GM10266 (cell line): ENCODE data around the gene OR13C2.

Source experiments
- DNase-seq: peaks from one replicate; pipeline ENCODE4 v3.0.0; 2012; ENCODE audit errors: extremely low spot score
- CTCF ChIP-seq: IDR thresholded peaks from 2 replicates; pipeline ENCODE4 v1.5.1; 2012; ENCODE audit warnings: mild to moderate bottlenecking, low read depth; ENCODE audit not compliant: control insufficient read depth, insufficient read depth; ENCODE audit errors: missing control alignments

OR13C2 gene

DNA sequence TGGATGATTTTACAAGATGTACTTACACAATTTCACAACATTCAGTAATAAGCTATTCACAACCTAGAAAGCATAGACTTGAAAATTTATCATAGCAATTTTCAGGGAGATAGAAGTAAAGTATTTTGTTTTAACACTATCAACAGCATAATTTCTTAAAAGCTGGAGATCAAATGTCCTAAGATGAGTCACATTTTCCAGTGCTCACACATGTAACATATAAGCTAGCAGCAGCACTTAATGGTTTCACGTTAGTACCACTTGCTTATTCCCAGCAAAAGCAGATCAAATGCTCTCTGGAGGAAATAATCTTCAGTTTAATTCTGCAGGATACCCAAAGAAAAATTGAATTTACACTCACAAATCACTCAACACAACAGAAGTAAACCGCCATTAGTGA lies 30.0 kb downstream of the OR13C2 start:
- no peak for TF ChIP-seq CTCF
- DNase-seq: no peak

DNA sequence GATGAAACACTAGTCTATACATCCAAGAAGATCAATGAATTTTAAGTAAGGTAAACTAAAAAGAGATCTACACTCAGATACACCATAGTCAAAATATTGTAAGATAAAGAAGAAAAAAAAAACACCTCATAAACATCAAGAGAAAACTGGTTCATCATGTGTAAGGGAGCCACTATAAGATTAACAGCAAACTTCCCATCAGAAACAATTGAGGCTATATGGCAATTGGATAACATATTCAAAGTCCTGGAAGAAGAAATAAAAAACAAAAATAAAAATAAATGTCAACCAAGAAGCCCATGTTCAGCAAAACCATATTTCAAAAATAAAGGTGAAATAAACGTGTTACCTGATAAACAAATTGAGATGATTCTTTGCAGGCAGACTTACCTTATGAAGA lies 32.8 kb downstream of the OR13C2 start:
- no peak for TF ChIP-seq CTCF
- no peak for DNase-seq

DNA sequence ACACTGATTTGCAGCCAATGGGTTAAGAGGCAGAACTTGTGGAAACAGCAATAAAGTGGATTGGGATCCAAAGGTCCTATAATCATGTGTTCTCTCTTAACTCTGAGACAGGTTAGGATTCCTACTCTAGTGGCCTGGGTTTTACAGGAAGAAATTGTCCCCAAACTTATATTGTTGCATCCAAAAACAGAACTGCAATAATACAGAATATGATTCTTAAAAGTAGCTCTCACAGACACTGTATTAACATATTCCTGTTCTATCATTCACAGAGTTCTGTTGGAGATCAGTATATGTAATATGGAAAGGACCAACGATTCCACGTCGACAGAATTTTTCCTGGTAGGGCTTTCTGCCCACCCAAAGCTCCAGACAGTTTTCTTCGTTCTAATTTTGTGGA lies 36.6 kb downstream of the OR13C2 start, which contains the start of gene OR13C8:
Gene OR13C8, plus strand, starts transcription at position 301 of the 400 bp plus-strand sequence. Its CDS starts 0 bp downstream, at position 301.
- TF ChIP-seq CTCF: no peak
- DNase-seq: no peak

DNA sequence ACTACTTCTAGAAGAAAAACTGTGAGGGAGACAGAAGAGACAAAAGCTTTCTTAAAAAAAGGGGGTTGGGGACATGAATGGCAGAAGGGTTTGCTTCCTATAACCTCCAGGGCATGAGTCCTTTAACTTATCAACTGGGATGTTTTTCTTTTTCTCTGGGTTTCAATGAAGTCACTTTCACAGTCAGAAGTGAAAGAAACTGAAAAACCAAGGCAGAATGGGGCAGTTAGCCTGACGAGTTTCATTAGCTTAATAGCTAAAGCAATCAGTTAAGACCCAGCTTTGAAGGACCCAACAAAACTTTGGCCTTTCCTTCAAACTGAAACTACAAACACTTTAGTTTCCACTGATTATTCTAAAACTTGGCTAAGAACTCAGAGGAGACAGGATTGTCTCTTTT lies 41.1 kb downstream of the OR13C2 start:
- no peak for DNase-seq
- no peak for TF ChIP-seq CTCF

DNA sequence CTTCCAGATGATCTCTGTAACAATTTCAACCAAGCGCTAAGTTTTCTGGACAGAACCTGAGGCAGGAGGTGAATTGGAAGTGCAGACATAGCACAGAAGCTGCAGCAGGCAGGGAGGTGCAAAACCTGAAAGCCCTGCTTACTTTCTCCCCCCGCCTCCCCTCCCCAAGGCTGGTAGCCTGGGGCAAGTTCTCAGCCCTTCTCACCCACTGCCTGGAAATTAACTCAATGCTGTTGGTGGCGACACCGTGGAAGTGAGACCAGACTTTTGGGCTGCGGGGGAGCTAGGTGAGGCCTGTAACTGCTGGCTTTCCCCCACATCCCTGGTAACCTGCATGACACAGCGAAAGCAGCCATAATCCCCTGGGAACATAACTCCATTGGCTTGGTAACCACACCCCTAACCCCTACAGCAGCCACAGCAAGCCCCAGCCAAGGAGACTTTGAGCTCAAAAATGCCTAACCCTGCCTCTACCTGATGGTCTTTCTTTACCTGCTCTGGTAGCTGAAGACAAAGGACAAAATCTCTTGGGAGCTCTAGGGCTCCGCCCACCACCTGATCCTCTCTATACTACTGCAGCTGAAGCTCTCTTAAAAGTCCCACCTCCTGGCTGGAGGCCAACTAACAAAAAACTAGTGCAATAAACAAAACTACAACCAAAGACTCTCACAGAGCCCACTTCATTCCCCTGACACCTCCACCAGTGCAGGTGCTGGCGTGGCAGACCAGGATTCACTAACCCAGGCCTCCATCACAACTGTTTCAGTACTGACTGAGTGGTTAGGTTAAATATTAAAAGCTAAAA lies 48.4 kb downstream of the OR13C2 start:
- TF ChIP-seq CTCF: no peak
- no peak for DNase-seq

- no peak for TF ChIP-seq CTCF
- DNase-seq: no peak
These were observed 49.9 kb downstream of the OR13C2 start for GRCh38 chr9:104555521-104555920.
